Measurements from ENCODE around the gene ZNF700. TPM values are rescaled to one million over a fixed set of nuclear protein-coding genes. Genes with fewer than 3 reads are reported as not detected.
A peak's percentile ranks its signal among the peaks of the same experiment; 100 is the strongest.

The ZNF700 gene
- total RNA-seq, 1 donor: 7.9 TPM

DNA sequence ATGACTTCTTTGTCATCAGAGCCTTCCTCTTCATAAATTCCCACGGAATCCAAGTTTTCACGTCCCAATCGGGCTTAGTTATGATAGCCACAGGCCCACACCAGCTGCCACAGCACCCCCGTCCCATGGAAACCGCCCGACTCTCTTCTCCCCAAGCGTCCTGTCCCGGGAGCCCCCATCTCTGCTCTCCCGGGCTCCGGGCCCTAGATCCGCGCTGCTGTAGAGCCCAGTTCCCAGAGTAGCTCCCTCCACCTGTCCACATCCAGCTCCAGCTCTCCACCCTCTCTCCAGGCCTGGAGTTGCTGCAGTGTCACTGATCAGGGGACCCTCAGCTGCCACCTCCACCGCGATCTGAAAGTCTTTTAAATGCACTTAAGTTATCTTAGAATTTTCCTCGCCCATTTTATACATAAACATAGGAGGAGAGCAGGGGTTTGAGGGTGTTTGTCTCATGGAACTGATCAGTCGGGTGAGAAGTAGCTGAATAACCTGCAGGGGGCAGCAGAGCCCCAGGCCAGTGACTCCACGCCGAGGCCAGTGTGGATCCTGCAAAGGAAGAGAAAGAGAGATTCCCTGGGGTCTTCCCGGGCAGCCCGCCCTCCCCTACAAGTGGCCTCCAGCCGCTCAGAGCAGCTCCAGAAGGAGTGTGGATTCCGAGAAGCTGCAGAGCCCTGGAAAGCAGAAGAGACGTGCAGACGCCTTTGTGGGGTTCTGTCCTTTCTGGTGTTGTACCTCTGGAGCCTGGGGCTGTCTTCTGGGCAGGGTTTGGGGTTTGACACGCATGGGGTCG, 38.9 kb downstream of the ZNF700 start:
- no peak overlapping the region for H3K4me3 ChIP-seq (ENCODE audit: low read depth, low read length)
- DNase-seq (ENCODE audit: low read depth): peak; percentile 77
- TF ChIP-seq, protein P1, sequence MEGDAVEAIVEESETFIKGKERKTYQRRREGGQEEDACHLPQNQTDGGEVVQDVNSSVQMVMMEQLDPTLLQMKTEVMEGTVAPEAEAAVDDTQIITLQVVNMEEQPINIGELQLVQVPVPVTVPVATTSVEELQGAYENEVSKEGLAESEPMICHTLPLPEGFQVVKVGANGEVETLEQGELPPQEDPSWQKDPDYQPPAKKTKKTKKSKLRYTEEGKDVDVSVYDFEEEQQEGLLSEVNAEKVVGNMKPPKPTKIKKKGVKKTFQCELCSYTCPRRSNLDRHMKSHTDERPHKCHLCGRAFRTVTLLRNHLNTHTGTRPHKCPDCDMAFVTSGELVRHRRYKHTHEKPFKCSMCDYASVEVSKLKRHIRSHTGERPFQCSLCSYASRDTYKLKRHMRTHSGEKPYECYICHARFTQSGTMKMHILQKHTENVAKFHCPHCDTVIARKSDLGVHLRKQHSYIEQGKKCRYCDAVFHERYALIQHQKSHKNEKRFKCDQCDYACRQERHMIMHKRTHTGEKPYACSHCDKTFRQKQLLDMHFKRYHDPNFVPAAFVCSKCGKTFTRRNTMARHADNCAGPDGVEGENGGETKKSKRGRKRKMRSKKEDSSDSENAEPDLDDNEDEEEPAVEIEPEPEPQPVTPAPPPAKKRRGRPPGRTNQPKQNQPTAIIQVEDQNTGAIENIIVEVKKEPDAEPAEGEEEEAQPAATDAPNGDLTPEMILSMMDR (IDR thresholded peaks at IDR 0.05; ENCODE audit: insufficient read depth, low read length): peak; percentile 79

DNA sequence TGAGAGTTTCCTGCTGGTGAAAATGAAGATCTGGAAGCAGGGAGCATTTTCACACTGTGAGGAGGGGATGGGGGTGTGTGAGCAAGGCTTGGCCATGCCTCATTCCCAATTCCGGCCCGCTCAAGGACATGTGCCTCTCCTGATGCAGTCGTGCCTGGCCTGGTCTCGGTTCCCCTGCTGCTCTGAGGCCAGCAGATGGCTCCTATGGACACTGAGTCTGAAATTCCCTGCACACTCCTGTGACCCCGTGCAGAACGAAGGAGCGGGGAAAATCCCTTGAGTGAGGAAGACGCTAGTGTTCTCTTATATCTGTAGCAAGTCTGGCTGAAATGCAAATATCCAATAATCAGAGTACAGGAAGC, 39.6 kb downstream of the ZNF700 start:
- TF ChIP-seq, protein P1 (IDR thresholded peaks at IDR 0.05; ENCODE audit: insufficient read depth, low read length): peak; percentile 30
- H3K4me3 ChIP-seq (ENCODE audit: low read depth, low read length): peak overlapping the region; percentile 83
- DNase-seq (ENCODE audit: low read depth): no peak

DNA sequence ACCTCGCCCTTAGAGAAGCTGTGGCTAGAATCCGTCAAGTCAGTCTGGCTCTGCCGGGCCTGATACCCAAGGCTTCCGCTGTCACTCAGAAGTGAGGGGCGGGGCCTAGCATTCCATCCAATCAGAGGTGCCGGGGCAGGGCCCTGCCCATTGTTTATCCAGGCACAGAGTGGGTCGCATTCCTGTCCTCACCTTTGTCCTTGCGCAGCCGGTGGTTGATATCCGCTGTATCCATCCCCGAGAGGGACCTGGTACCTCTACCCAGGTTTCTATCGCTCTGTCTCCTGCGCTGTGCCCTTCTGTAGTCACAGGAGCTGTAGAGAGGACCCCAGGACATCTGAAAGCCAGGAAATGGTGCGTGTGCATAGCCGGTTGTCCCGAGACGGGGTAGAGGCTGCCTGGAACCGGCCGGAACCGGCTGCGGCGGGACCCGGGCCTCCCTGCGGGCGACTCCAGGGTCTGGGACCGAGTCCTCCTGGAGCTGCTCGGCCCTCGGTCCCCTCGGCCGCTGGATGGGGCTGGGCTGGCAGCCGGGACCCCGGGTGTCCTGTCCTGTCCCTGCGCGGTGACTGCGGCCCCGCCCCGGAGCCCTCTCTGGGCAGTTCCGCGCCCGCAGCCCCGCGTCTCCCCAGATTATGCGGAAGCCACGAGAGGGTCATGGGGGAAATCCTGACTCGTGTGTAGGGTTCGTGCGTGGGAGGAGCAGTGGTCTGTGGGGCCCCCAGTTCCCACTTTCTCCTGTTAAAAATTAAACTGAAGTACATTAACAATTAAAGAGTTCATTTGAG, 40.1 kb downstream of the ZNF700 start, which contains the start of gene ZNF763:
ZNF763 (plus strand) TSS at position 183 of the 788 bp plus-strand sequence; CDS start at position 352, 169 bp downstream.
- peak; percentile 73 for DNase-seq (ENCODE audit: low read depth)
- TF ChIP-seq, protein P1 (IDR thresholded peaks at IDR 0.05; ENCODE audit: insufficient read depth, low read length): no peak
- H3K4me3 ChIP-seq (ENCODE audit: low read depth, low read length): peak within 1 kb of the TSS; percentile 83

DNA sequence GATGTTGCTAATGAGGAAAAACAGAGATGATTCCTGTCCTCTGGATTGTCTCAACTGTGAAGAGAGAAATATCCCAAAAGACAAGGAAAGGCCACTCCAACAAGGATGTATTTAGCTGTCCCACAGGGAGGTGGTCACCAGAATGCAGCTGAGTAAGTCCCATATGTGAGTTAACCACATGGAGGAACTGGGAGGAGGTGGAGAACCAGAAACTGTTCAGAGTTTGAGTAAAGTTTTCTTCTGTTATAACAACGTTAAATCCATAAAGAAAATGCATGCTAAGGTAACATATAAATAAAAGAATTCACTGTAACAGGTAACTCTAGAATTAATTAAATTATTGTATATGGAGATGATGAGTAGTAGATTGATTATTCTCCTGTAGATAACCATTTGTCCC, 45.3 kb downstream of the ZNF700 start:
- TF ChIP-seq, protein P1 (IDR thresholded peaks at IDR 0.05; ENCODE audit: insufficient read depth, low read length): no peak
- no peak overlapping the region for H3K4me3 ChIP-seq (ENCODE audit: low read depth, low read length)
- no peak for DNase-seq (ENCODE audit: low read depth)

DNA sequence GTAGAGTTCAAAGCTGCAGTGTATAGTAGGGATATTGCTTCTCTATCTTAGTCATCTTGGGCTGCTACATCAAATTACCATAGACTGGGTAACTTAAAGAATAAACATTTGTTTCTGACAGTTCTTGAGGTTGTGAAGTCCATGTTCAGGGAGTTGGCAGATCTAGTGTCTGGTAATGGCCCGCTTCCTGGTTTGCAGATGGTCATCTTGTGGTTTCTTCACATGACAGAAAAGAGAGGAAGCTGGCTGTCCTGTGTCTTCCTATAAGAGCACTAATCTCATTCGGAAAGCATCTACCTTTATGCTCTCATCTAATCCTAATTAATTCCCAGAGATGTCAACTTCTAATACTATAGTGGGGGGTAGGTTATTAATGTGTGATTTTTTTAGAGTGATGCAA, 46.1 kb downstream of the ZNF700 start:
- H3K4me3 ChIP-seq (ENCODE audit: low read depth, low read length): no peak overlapping the region
- DNase-seq (ENCODE audit: low read depth): no peak
- TF ChIP-seq, protein P1 (IDR thresholded peaks at IDR 0.05; ENCODE audit: insufficient read depth, low read length): no peak

DNA sequence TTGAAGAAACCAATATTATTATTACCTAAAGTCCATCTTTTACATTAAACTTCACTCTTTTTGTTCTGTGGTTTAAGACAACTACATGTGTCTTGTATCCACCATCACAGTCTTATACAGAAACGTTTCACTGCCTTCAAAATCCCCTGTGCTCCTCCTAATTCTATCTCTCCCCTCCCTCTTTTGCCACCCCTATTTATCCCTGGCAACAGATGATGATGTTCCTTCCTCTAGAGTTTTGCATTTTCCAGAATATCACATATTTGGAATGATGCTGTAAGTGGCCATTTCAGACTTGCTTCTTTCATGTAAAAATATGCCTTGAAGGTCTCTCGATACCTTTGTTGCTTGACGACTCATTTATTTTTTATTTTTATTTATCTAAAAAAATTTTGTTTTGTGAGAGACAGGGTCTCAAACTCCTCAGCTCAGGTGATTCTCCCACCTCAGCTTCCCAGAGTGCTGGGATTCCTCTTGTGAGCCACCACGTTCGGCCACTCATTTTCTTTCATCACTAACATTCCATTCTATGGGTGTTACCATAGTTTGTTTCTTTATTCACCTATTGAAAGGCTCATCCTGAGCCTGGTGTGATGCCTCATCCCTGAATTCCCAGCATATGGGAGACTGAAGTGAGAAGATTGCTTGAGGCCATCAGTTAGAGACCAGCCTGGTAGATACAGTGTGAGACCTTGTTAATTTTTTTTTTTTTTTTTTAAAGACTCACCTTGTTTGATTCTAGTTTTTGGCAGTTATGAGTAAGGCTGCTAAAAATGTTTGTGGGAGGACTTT, 48.3 kb downstream of the ZNF700 start:
- TF ChIP-seq, protein P1 (IDR thresholded peaks at IDR 0.05; ENCODE audit: insufficient read depth, low read length): no peak
- DNase-seq (ENCODE audit: low read depth): no peak
- H3K4me3 ChIP-seq (ENCODE audit: low read depth, low read length): no peak overlapping the region
